ENCODE results near the gene AEN.

AEN gene

GRCh38 chr15:88664151-88664778 lies 43.1 kb downstream of the AEN start:
- no peak for DNase-seq (ENCODE audit: low read depth, low spot score)

DNA sequence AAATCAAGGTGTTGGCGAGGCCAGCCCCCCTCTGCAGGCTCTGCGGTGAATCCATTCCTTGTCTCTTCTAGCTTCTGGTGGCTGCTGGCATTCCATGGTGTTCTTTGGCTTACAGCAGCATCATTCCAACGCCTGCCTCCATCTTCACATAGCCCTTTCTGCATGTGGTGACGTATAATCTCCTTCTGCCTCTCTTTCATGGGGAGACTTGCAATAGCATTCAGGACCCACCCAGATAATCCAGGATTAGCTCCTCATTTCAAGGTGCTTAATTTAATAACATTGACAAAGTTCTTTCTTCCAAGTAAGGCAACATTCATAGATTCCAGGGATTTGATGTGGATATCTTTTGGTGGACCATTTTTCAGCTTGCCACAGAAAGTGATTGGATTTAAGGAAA lies 53.5 kb downstream of the AEN start:
- DNase-seq (ENCODE audit: low read depth, low spot score), result no peak

DNA sequence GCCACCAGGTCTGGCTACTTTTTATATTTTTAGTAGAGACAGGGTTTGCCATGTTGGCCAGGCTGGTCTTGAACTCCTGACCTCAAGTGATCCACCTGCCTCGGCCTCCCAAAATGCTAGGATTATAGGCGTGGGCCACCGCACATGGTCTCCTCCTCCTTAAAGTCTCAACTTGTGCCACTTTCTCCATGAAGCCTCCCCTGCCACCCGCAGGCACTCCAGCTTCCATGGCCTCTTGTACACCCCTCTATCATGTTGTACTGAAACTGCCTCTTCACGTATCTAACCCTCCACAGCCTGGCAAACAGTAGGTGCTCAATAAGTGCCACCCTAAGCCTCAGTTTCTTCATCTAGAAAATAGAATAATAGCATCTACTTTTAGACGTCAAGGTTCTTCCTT lies 57.6 kb downstream of the AEN start:
- DNase-seq (ENCODE audit: low read depth, low spot score), result no peak

DNA sequence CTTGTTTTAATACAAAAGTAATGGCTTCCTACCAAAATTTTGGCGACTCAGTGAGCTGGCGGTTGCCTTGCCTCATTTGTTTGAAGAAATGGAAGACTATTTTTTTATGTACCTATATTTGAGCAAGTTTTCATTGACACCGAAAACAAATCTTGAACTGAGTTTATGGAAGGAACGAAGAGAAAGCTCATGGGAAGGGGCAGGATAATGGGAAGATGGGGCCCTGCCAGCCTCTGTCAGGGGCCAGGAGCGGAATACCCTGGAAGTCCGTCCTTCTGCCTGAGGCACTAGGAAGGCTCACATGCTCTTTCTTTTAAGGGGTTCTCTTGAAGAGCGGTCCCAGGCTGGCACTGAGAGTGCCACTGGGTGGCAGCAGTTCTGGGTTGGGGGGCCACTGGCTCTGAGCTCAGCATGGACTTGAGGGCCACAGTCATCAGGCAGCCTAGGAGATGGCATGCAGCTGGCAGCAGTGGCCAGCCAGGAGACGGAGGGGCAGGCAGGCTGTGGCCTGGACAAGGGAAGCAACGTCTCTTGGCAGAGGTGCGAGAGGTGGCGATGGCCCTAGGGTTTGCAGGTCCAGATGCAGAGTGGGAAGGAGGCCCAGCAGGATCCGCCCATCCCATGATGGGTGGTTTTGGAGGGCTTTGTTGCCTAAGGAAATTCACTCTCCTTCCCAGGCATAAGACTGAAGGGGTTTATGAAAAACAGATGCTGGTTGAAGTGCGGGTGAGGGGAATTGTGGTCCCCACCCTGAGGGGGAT lies 59.3 kb downstream of the AEN start:
- no peak for DNase-seq (ENCODE audit: low read depth, low spot score)

DNA sequence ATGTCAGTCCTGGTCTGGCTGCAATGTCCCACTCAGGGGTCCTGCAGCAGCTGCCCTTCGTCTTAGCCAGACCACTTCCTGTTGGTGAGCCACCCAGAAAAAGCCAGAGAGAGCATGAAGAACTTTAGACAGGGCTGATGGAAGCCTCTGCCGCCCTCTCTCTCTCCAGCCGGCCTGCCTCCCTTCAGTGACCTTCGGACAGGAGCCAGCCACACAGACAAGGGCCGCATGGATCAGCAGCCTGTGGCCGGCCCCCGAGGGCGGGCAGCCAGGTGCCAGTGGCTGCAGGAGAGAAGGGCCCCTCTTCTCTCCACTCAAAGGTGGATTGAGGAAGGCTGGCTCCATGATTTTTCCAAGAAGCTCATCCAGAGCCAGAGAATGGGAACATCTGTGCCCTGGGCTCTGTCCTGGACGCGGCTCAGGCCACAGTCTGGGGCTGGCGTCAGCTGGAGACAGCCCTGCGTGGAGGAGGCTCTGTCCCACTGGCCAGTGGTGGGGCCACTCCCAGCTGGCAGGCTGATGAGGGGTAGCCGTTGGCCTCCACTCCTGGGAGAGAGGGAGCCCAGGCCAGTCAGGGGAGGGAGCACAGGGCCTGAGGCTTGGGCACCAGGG lies 60.6 kb downstream of the AEN start:
- DNase-seq (ENCODE audit: low read depth, low spot score), result no peak

All from iPS DF 19.7 (cell line).